Breast epithelium (tissue), 4 donors: ENCODE measurements around the gene PPT2. TPM values are rescaled to one million over a fixed set of nuclear protein-coding genes. Genes with fewer than 3 reads are reported as not detected.

Experiments
- DNase-seq, 2 donors: peaks; one replicate each; pipeline ENCODE4 v3.0.0-alpha.2; 2019; ENCODE audit warnings: low spot score in 2 of 2
- H3K27ac ChIP-seq, 2 donors: fragments of 200-600 bp; sonication (generic) in 1 of 2; one replicate each; pipeline ENCODE4 v1.5.1; 2016 to 2019; ENCODE audit warnings: mild to moderate bottlenecking in 1 of 2
- H3K27me3 ChIP-seq, 2 donors: fragments of 200-600 bp; sonication (generic) in 1 of 2; one replicate each; pipeline versions ENCODE4 v1.5.1 to v1.6.0; 2017 to 2019; ENCODE audit warnings: control low read depth in 1 of 2, mild to moderate bottlenecking in 1 of 2
- H3K36me3 ChIP-seq: fragments of 200-600 bp; one replicate; pipeline ENCODE4 v1.5.1; 2019
- H3K4me1 ChIP-seq, 2 donors: fragments of 200-600 bp; sonication (generic); one replicate each; pipeline ENCODE4 v1.5.1; 2016 to 2019; ENCODE audit warnings: control low read depth in 1 of 2
- H3K4me3 ChIP-seq, 3 donors: fragments of 200-600 bp; sonication (generic); 1 replicate in 2 of 3; 2 replicates in 1 of 3; pipeline ENCODE4 v1.5.1; 2016 to 2019; ENCODE audit warnings: mild to moderate bottlenecking in 3 of 3, moderate library complexity in 2 of 3
- H3K9me3 ChIP-seq, 2 donors: fragments of 200-600 bp; sonication (generic) in 1 of 2; one replicate each; pipeline ENCODE4 v1.5.1; 2016 to 2019; ENCODE audit warnings: control low read depth in 1 of 2
- POLR2A ChIP-seq: fragments of 450-650 bp; IDR thresholded peaks from one replicate; pipeline ENCODE4 v1.6.1; 2016; ENCODE audit warnings: antibody characterized with exemption, mild to moderate bottlenecking, moderate library complexity
- POLR2AphosphoS5 ChIP-seq, 3 donors: sonication (generic); formaldehyde crosslinking; IDR thresholded peaks; one replicate each; pipeline ENCODE4 v1.6.1; 2017; ENCODE audit warnings: antibody characterized with exemption in 3 of 3
- intact Hi-C: fragments of 100-400 bp; cut with DNase I; formaldehyde crosslinking; loops from one replicate; pipeline ENCODE4 v1.15.1; 2023; ENCODE audit warnings: low total_unique reads
- total RNA-seq, 3 donors: library from RNA; depleted of rRNA; stranded (reverse); fragments of >200 nt; gene quantifications; one replicate each; pipeline ENCODE4 v1.1.0, GENCODE V29; 2016
- TF ChIP-seq, protein P1 (sequence below), 3 donors: fragments of 450-650 bp; IDR thresholded peaks; one replicate each; pipeline ENCODE4 v1.5.1; 2016 to 2017; ENCODE audit warnings: antibody characterized with exemption in 3 of 3, mild to moderate bottlenecking in 3 of 3, moderate library complexity in 3 of 3

Gene PPT2
- total RNA-seq, 3 donors from 2014 or later: 18.4 to 59.6 (median 28.5) TPM

DNA sequence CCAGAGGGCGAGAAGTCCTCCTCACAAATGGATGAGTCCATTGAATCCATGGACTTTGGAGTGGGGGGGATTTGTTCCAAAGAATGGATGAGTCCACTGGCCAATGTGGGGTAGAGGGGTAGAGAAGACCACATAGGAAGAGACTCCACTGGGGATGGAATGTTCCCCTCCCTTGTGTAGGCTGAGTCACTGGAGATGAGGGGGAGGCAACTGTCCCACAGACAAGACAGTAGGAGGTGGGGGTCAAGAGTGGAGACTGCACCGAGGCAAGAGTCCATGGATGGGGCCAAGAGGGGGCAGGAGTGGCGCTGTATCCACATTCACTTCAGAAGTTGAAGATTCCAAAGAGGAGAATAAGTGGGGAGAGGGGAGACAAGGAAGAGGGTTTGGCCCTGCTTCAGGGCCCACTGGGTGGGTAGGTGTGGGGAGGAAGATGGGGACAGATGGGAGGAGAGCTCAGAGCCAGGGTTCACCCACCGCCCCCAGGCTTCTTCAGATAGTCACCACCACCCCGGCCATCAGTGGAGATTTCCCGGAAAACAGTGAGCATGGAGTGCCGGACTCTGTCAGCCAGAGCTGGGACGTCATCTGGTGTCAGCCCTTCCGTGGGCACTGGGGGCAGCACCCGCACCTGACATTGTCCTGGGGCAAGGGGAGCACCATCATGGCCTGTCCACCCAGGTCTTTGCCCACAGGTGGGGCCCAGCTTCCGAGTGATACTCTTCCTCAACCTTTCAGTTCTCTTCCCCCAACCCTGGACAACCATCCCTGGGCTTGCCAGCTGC, 15.1 kb downstream of the PPT2 start:
- intact Hi-C loops: loop anchor here (5.0 kb wide), 1 partner anchor 1398 kb away; no protein-coding TSS in a partner anchor
- Histone ChIP-seq H3K4me3 (no peak overlapping the region), H3K27ac (peak overlapping the region in 1 of 2 donors; percentile 12), H3K4me1 (peaks cover 0 to 6% of the 10 kb centered on the region in 2 donors), H3K27me3 (no peaks in the 10 kb centered on the region), H3K36me3 (no peaks in the 10 kb centered on the region), H3K9me3 (no peaks in the 10 kb centered on the region)
- TF ChIP-seq POLR2A (no peak), POLR2AphosphoS5 (IDR thresholded peaks at IDR 0.05) (no peak)
- TF ChIP-seq, protein P1, sequence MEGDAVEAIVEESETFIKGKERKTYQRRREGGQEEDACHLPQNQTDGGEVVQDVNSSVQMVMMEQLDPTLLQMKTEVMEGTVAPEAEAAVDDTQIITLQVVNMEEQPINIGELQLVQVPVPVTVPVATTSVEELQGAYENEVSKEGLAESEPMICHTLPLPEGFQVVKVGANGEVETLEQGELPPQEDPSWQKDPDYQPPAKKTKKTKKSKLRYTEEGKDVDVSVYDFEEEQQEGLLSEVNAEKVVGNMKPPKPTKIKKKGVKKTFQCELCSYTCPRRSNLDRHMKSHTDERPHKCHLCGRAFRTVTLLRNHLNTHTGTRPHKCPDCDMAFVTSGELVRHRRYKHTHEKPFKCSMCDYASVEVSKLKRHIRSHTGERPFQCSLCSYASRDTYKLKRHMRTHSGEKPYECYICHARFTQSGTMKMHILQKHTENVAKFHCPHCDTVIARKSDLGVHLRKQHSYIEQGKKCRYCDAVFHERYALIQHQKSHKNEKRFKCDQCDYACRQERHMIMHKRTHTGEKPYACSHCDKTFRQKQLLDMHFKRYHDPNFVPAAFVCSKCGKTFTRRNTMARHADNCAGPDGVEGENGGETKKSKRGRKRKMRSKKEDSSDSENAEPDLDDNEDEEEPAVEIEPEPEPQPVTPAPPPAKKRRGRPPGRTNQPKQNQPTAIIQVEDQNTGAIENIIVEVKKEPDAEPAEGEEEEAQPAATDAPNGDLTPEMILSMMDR (IDR thresholded peaks at IDR 0.05): no peak
- no peak for DNase-seq

DNA sequence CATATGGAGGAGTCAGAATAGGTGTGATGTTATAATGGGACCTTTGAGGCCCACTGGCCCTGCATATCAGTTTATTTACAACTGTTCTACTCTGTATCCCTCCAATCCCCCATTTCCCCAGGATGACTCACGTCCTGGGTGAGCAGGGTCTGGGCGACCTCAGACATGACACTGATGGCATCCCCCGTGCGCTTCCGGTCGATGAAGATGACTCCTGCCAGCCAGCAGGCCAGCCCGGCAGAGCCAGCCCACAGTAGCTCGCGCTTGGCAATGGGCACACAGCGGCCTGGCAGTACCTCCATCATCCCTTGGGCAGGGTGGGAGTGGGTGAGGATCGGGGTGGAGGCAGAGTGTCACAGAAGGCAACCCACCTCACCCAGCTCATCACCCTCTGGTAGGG, 16.4 kb downstream of the PPT2 start:
- intact Hi-C loops: loop anchor here (1.0 kb wide), 1 partner anchor 46 kb away; no protein-coding TSS in a partner anchor

DNA sequence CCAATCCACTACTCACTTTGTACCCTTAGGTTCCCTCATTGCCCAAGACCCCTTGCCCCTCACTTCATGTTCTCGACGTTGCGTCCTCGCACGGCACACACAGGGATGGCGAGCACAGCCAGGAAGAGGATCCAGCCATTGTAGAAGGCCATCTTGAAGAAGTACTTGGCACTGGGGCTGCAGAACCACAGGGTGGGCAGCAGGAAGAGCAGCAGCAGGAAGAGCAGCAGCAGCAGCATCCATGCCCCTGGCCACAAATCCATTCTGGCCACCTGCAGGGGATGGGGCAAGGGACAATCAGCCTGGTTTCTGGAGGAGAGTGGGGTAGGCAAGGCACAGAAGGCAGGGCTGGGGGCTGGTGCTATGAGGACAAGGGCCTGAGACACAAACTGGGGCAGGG, 17.3 kb downstream of the PPT2 start:
- TF ChIP-seq POLR2AphosphoS5 (IDR thresholded peaks at IDR 0.05) (no peak), POLR2A (no peak)
- TF ChIP-seq, protein P1 (IDR thresholded peaks at IDR 0.05): no peak
- no peak overlapping the region for H3K27ac ChIP-seq
- intact Hi-C loops: no loop called here

More for the DNA sequence above, 16.4 kb downstream of the PPT2 start:
- Histone ChIP-seq H3K27ac (no peak overlapping the region), H3K27me3 (no peaks in the 10 kb centered on the region), H3K4me3 (no peak overlapping the region), H3K4me1 (peaks cover 0 to 15% of the 10 kb centered on the region in 2 donors), H3K9me3 (no peaks in the 10 kb centered on the region), H3K36me3 (no peaks in the 10 kb centered on the region)
- TF ChIP-seq POLR2AphosphoS5 (IDR thresholded peaks at IDR 0.05): no peak
- TF ChIP-seq POLR2A: no peak
- TF ChIP-seq, protein P1 (IDR thresholded peaks at IDR 0.05): no peak
- no peak for DNase-seq

DNA sequence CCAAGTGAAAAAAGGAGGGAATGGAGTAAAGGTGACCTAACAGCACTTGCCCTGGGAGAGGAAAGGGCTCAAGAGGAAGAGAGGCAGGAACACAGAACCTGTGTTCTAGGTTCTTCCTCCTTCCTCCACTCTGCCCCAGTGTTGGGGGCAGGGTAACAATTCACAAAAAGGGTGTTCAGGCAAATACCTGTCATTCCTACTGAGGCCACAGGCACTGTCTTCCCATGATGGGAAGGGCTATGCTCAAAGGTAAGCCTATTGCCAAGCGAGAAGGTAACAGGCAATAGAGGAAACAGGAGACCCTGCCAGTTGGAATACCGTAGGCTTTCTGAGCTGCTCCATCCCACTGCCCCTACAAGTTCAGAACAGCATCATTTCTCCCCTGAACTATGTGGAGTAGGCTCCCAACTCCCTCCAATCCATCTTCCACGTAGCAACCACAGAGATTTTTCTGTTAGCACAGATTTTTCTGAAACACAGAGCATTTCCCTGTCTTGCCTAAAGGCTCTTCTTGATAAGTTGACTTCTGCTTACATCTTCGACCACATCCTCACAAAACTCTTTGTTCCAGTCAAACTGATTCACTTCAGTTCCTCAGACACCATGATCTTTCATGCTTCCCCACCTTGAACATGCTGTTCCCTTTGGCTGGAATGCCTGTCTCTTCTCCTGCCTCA, 19.2 kb downstream of the PPT2 start:
- no peaks in the 10 kb centered on the region for H3K27me3 ChIP-seq
- TF ChIP-seq, protein P1 (IDR thresholded peaks at IDR 0.05): no peak
- no peak for TF ChIP-seq POLR2A
- TF ChIP-seq POLR2AphosphoS5 (IDR thresholded peaks at IDR 0.05): no peak
- no peak for DNase-seq
- H3K9me3 ChIP-seq: no peaks in the 10 kb centered on the region
- intact Hi-C loops: no loop called here
- H3K27ac ChIP-seq: peak overlapping the region; percentile 46 to 53
- no peaks in the 10 kb centered on the region for H3K36me3 ChIP-seq
- H3K4me3 ChIP-seq: no peak overlapping the region
- peaks cover 0 to 24% of the 10 kb centered on the region in 2 donors for H3K4me1 ChIP-seq

More for the DNA sequence above, 17.3 kb downstream of the PPT2 start:
- peaks cover 0 to 16% of the 10 kb centered on the region in 2 donors for H3K4me1 ChIP-seq
- DNase-seq: no peak
- no peak overlapping the region for H3K4me3 ChIP-seq
- no peaks in the 10 kb centered on the region for H3K9me3 ChIP-seq
- no peaks in the 10 kb centered on the region for H3K27me3 ChIP-seq
- no peaks in the 10 kb centered on the region for H3K36me3 ChIP-seq

DNA sequence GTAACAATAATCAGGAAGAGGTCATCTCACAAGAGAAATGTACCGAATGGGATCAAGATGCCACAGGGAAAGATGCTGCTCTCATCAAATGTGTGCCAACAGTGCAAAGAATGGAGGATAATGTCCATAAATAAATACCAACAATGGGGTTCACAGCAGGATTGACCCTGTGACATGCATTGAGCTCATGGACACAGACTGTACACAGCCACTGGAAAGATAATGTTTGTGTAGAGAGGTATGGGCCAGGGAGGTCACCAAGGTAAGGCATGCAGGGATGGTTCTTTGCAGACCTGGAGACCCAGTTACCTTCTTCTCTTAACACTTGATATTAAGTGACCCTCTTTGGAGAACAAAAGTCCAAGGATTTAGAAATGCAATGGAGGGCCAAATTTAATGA, 20.5 kb downstream of the PPT2 start:
- H3K36me3 ChIP-seq: no peaks in the 10 kb centered on the region
- H3K4me1 ChIP-seq: peaks cover 0 to 30% of the 10 kb centered on the region in 2 donors
- intact Hi-C loops: no loop called here
- no peak for TF ChIP-seq POLR2A
- no peak for TF ChIP-seq POLR2AphosphoS5 (IDR thresholded peaks at IDR 0.05)
- TF ChIP-seq, protein P1 (IDR thresholded peaks at IDR 0.05): no peak
- H3K4me3 ChIP-seq: no peak overlapping the region
- no peaks in the 10 kb centered on the region for H3K27me3 ChIP-seq
- no peak for DNase-seq
- H3K9me3 ChIP-seq: no peaks in the 10 kb centered on the region
- H3K27ac ChIP-seq: no peak overlapping the region
